Ishikawa (cell line): ENCODE data around the gene FBF1.
A peak's percentile ranks its signal among the peaks of the same experiment; 100 is the strongest.

Source experiments
- CEBPB ChIP-seq: IDR thresholded peaks from 2 replicates; pipeline ENCODE4 v1.6.1; 2012
- CREB1 ChIP-seq: IDR thresholded peaks from 2 replicates; pipeline ENCODE4 v1.6.1; 2012; ENCODE audit warnings: low read depth
- EGR1 ChIP-seq: IDR thresholded peaks from 2 replicates; pipeline ENCODE4 v1.6.1; 2012
- EP300 ChIP-seq: IDR thresholded peaks from 2 replicates; pipeline ENCODE4 v1.6.1; 2012; ENCODE audit warnings: borderline replicate concordance
- FOXM1 ChIP-seq: IDR thresholded peaks from 2 replicates; pipeline ENCODE4 v1.6.1; 2012; ENCODE audit warnings: low read depth, borderline replicate concordance
- MAX ChIP-seq: IDR thresholded peaks from 2 replicates; pipeline ENCODE4 v1.6.1; 2012
- NFIC ChIP-seq: IDR thresholded peaks from 2 replicates; pipeline ENCODE4 v1.6.1; 2012
- RAD21 ChIP-seq: IDR thresholded peaks from 2 replicates; pipeline ENCODE4 v1.6.1; 2012; ENCODE audit warnings: low read depth
- REST ChIP-seq: IDR thresholded peaks from 2 replicates; pipeline ENCODE4 v1.6.1; 2012; ENCODE audit warnings: low read depth, mild to moderate bottlenecking
- TAF1 ChIP-seq: IDR thresholded peaks from 2 replicates; pipeline ENCODE4 v1.6.1; 2012; ENCODE audit warnings: low read depth, mild to moderate bottlenecking
- TCF12 ChIP-seq: IDR thresholded peaks from 2 replicates; pipeline ENCODE4 v1.6.1; 2012; ENCODE audit warnings: low read depth
- TEAD4 ChIP-seq: IDR thresholded peaks from 2 replicates; pipeline ENCODE4 v1.6.1; 2012
- USF1 ChIP-seq: IDR thresholded peaks from 2 replicates; pipeline ENCODE4 v1.6.1; 2012
- YY1 ChIP-seq: IDR thresholded peaks from 2 replicates; pipeline ENCODE4 v1.6.1; 2012; ENCODE audit warnings: low read depth
- ZBTB7A ChIP-seq: IDR thresholded peaks from 2 replicates; pipeline ENCODE4 v1.6.1; 2012; ENCODE audit warnings: low read depth

The FBF1 gene

GRCh38 chr17:75898791-75899190, 42.1 kb downstream of the FBF1 start:
- no peak for TF ChIP-seq YY1
- TF ChIP-seq NFIC, result no peak
- no peak for TF ChIP-seq MAX
- TF ChIP-seq TCF12, result no peak
- no peak for TF ChIP-seq ZBTB7A

GRCh38 chr17:75898065-75898464, 42.8 kb downstream of the FBF1 start:
- TF ChIP-seq TAF1 (no peak), TCF12 (no peak), ZBTB7A (no peak), CREB1 (no peak), EP300 (no peak), REST (no peak), FOXM1 (no peak), NFIC (no peak), EGR1 (no peak), CEBPB (no peak), TEAD4 (no peak), YY1 (no peak), MAX (no peak), RAD21 (no peak), USF1 (no peak)

- no peak for TF ChIP-seq CREB1
- no peak for TF ChIP-seq CEBPB
- peak; percentile 69; the same call in 1 of the 2 replicates for TF ChIP-seq ZBTB7A
- no peak for TF ChIP-seq TAF1
- no peak for TF ChIP-seq MAX
- no peak for TF ChIP-seq FOXM1
- TF ChIP-seq EP300, result no peak
- no peak for TF ChIP-seq NFIC
Measured at GRCh38 chr17:75897160-75898019, 43.5 kb downstream of the FBF1 start.

GRCh38 chr17:75896415-75897159, 44.3 kb downstream of the FBF1 start, which contains the start of gene TRIM65:
Gene TRIM65, minus strand, starts transcription at chr17:75896951. Its CDS starts 14 bp downstream, at chr17:75896937.
- TF ChIP-seq USF1 (no peak), ZBTB7A (no peak; the same call in 1 of the 2 replicates), TAF1 (peak; percentile 87), CEBPB (no peak), YY1 (peak; percentile 91), EGR1 (no peak; the same call in 1 of the 2 replicates), MAX (peak; percentile 86), EP300 (no peak), CREB1 (no peak), NFIC (peak; percentile 36; the same call in 1 of the 2 replicates), RAD21 (peak; percentile 33; the same call in 1 of the 2 replicates), REST (0 out of 2 replicates have a peak, but pooled peaks have one; percentile 12)
